MCF 10A (cell line): ENCODE data around the gene NFIX. TPM values are rescaled to one million over a fixed set of nuclear protein-coding genes. Genes with fewer than 3 reads are reported as not detected.

ENCODE experiments used
- BruUV-seq: library from RNA; stranded (reverse); fragments of 400-500 nt; replicated peaks from 2 replicates; lab custom pipeline; 2021; lab: Mats Ljungman, UMichigan
- CTCF ChIA-PET: fragments of 300-600 bp; sonication (Branson Sonifier 250); formaldehyde crosslinking; extraction: SDS; loops from one replicate; lab custom pipeline; 2021; ENCODE audit warnings: antibody characterized with exemption, inconsistent platforms; lab: Yijun Ruan, JAX
- POLR2A ChIA-PET: fragments of 300-600, 350-650 bp; sonication (Branson Sonifier 250); formaldehyde crosslinking; extraction: SDS; loops from one replicate; lab custom pipeline; 2020; ENCODE audit warnings: antibody characterized with exemption, inconsistent platforms; lab: Yijun Ruan, JAX
- DNase-seq: peaks from one replicate; pipeline ENCODE4 v3.0.0-alpha.2; 2018; ENCODE audit not compliant: unreplicated experiment
- H3K27ac Mint-ChIP-seq: one replicate; pipeline ENCODE4 v1.8.0; 2022; ENCODE audit warnings: mild to moderate bottlenecking, low read depth, mixed read lengths; ENCODE audit not compliant: unreplicated experiment
- H3K27me3 Mint-ChIP-seq: one replicate; pipeline ENCODE4 v1.8.0; 2022; ENCODE audit warnings: mixed read lengths; ENCODE audit not compliant: insufficient read depth, unreplicated experiment
- H3K36me3 Mint-ChIP-seq: one replicate; pipeline ENCODE4 v1.8.0; 2022; ENCODE audit warnings: mild to moderate bottlenecking, moderate library complexity, mixed read lengths; ENCODE audit not compliant: insufficient read depth, unreplicated experiment
- H3K4me1 Mint-ChIP-seq: one replicate; pipeline ENCODE4 v1.8.0; 2022; ENCODE audit warnings: mixed read lengths; ENCODE audit not compliant: insufficient read depth, unreplicated experiment
- H3K4me3 Mint-ChIP-seq: one replicate; pipeline ENCODE4 v1.8.0; 2022; ENCODE audit warnings: mild to moderate bottlenecking, moderate library complexity, mixed read lengths; ENCODE audit not compliant: unreplicated experiment
- H3K9me3 Mint-ChIP-seq: one replicate; pipeline ENCODE4 v1.8.0; 2022; ENCODE audit warnings: mixed read lengths; ENCODE audit not compliant: unreplicated experiment
- intact Hi-C: fragments of 100-400 bp; cut with micrococcal nuclease; formaldehyde crosslinking; loops from 2 replicates; pipeline ENCODE4 v1.14.1; 2022
- total RNA-seq: library from RNA; stranded (reverse); gene quantifications from 2 replicates; pipeline ENCODE4 v1.2.3, GENCODE V29; 2022
- TF ChIP-seq, protein P1 (sequence below): fragments of 200-600 bp; IDR thresholded peaks from one replicate; pipeline ENCODE4 v1.8.0; 2022; ENCODE audit warnings: antibody characterized with exemption, mild to moderate bottlenecking; ENCODE audit not compliant: unreplicated experiment

Gene NFIX
- total RNA-seq, 1 experiment from 2014 or later = 27.2 TPM

DNA sequence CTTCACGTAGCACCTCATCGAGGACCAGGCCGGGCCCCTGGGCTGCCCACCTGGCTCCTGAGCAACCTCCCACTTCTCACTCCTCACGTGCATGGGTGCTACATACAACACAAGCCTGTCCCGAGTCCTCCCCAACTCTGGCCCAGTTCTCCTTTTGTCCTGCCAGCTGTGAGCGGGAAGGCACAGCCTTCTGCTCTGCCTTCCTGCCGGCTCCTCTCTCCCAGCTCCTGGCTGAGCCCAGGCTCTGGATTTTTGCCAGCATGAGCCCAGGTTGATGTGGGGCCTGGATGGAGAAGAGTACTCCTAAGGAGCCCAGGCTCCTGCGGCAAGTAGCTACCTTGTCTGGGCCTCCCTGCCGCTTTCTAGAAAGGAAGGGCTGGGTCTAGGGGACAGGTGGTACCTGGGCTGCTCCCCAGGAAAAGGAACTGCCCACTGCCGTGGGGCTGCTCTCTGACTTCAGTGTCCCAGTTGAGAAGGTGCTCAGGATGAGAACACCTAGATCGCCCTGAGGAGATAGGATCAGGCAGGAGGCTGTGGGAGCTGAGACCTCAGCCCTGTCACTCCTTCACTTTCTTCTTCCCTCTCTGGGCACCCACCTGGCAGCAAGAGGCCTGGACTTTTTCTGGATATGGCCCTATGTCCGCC lies 83.7 kb downstream of the NFIX start:
- H3K4me3 Mint-ChIP-seq = no peak overlapping the region
- H3K4me1 Mint-ChIP-seq = peaks cover 9% of the 10 kb centered on the region
- ChIA-PET POLR2A (no interaction called here), CTCF (interaction anchor here (0.7 to 3.9 kb wide), 6 partner anchors 15 to 114 kb away, joined by 3 to 21 read pairs (median 5); no protein-coding TSS in a partner anchor)
- TF ChIP-seq, protein P1, sequence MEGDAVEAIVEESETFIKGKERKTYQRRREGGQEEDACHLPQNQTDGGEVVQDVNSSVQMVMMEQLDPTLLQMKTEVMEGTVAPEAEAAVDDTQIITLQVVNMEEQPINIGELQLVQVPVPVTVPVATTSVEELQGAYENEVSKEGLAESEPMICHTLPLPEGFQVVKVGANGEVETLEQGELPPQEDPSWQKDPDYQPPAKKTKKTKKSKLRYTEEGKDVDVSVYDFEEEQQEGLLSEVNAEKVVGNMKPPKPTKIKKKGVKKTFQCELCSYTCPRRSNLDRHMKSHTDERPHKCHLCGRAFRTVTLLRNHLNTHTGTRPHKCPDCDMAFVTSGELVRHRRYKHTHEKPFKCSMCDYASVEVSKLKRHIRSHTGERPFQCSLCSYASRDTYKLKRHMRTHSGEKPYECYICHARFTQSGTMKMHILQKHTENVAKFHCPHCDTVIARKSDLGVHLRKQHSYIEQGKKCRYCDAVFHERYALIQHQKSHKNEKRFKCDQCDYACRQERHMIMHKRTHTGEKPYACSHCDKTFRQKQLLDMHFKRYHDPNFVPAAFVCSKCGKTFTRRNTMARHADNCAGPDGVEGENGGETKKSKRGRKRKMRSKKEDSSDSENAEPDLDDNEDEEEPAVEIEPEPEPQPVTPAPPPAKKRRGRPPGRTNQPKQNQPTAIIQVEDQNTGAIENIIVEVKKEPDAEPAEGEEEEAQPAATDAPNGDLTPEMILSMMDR = no peak
- peaks cover 15% of the 10 kb centered on the region for H3K36me3 Mint-ChIP-seq
- intact Hi-C loops = no loop called here
- H3K9me3 Mint-ChIP-seq = no peaks in the 10 kb centered on the region
- no peak overlapping the region for H3K27ac Mint-ChIP-seq
- BruUV-seq = no TSS peak
- DNase-seq = no peak
- no peaks in the 10 kb centered on the region for H3K27me3 Mint-ChIP-seq

DNA sequence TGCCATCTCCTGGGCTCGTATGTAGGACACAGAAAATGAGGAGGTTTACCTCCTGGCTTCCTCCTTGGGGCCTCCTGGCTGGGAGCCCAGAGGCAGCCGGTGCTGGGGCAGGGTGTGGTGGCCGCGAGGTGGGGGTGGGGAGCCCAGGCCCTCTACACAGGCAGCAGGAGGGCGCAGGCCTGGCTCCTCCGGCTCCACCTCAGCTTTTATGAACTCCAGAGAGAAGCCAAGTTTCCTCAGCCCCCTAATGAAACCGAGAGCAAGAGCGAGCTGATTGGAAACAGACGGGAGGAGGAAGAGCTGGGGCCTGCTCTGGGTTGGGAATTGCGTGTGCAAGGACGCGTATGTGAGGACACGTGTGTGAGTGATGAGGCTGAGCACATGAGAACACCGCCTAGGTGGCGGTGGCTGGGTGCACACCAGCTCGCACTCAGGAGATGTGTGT lies 84.3 kb downstream of the NFIX start:
- H3K27ac Mint-ChIP-seq = no peak overlapping the region
- H3K4me1 Mint-ChIP-seq = peaks cover 9% of the 10 kb centered on the region
- no peaks in the 10 kb centered on the region for H3K9me3 Mint-ChIP-seq

DNA sequence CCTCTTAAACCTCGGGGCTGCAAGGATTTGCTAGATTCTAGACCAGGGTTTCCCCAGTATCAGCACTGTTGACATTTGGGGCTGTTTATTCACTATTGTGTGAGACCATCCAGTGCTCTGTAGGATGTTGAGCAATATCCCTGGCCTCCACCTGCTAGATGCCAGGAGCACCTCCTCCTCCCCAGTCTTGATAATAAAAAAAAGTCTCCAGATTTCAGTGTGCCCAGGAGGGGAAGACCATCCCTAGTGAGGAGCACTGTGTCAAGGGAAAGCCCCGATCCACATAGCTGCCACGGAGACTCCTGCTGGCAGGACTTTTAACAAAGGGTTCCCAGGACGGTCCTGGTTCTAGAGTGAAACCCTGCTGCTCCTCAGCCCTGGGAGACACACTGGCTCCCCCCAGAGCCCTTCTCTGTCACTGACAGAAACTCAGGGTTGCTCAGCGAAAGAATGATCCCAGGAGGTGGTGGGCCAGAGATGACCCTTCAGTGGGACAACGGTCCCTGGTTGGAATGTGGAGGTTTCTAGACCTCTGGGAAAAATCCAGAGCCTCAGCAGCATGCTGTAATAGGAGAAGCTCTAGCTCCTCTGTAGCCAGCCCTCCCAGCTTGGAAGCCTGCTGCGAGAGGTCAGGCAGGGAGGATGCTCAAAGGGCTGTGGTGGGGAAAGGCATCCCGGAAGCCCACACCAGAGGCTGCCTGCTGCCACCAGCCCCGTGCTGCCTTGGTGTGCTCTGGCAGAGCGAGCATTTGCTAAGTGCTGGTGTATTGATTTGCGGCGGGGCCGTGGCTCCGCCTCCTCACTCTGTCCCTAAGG lies 87.1 kb downstream of the NFIX start:
- no peak overlapping the region for H3K27ac Mint-ChIP-seq
- ChIA-PET POLR2A (interaction anchor here (0.5 kb wide), 1 partner anchor 209 kb away, joined by 4 read pairs; no protein-coding TSS in a partner anchor), CTCF (interaction anchor here (1.0 to 1.2 kb wide), 2 partner anchors 21 to 105 kb away, joined by 3 to 4 read pairs; no protein-coding TSS in a partner anchor)
- H3K36me3 Mint-ChIP-seq = peaks cover 6% of the 10 kb centered on the region
- no TSS peak for BruUV-seq
- no peaks in the 10 kb centered on the region for H3K27me3 Mint-ChIP-seq
- TF ChIP-seq, protein P1 = no peak
- H3K4me3 Mint-ChIP-seq = no peak overlapping the region
- intact Hi-C loops = no loop called here
- peaks cover 9% of the 10 kb centered on the region for H3K4me1 Mint-ChIP-seq
- H3K9me3 Mint-ChIP-seq = no peaks in the 10 kb centered on the region
- no peak for DNase-seq

More for the DNA sequence above, 84.3 kb downstream of the NFIX start:
- TF ChIP-seq, protein P1 = no peak
- BruUV-seq = no TSS peak
- peaks cover 13% of the 10 kb centered on the region for H3K36me3 Mint-ChIP-seq
- DNase-seq = no peak
- H3K4me3 Mint-ChIP-seq = no peak overlapping the region
- no peaks in the 10 kb centered on the region for H3K27me3 Mint-ChIP-seq
- intact Hi-C loops = no loop called here
- ChIA-PET POLR2A (no interaction called here), CTCF (interaction anchor here (0.7 to 3.9 kb wide), 8 partner anchors 14 to 114 kb away, joined by 3 to 21 read pairs (median 4); no protein-coding TSS in a partner anchor)

DNA sequence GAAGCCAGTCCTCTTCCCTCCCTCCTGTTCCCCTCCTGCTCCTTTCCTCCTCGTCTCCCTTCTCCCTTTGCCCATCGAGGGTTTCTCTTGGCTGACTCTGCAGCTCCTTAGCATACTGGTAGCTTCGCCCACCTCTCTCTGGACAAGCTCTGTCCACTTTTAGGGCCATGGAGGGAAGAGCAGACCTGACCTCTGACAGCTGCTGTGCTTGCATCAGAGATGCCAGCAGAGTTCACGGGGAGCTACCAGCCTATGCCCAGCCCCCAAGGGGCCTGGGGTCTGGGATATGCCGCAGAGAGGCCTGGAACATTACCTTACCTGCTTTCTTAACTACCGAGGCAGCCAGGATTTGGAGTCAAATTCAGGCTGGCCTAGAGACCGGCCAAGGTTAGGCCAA lies 87.7 kb downstream of the NFIX start:
- Mint-ChIP-seq H3K27ac (no peak overlapping the region), H3K27me3 (no peaks in the 10 kb centered on the region), H3K36me3 (peaks cover 6% of the 10 kb centered on the region), H3K4me1 (peaks cover 9% of the 10 kb centered on the region), H3K4me3 (no peak overlapping the region), H3K9me3 (no peaks in the 10 kb centered on the region)
- no peak for DNase-seq
- TF ChIP-seq, protein P1 = no peak
- no TSS peak for BruUV-seq
- ChIA-PET POLR2A (interaction anchor here (0.5 kb wide), 2 partner anchors 81 to 210 kb away, joined by 3 to 4 read pairs; no protein-coding TSS in a partner anchor), CTCF (interaction anchor here (0.6 to 1.2 kb wide), 4 partner anchors 22 to 118 kb away, joined by 3 to 6 read pairs (median 4); no protein-coding TSS in a partner anchor)
- intact Hi-C loops = no loop called here
